Middle frontal gyrus (tissue), 1 donor: ENCODE results near the gene CARMIL1.

Experiments
- DNase-seq: peaks from one replicate; pipeline ENCODE4 v3.0.0-alpha.2; 2015; ENCODE audit warnings: low spot score; ENCODE audit errors: extremely low spot score

CARMIL1 gene

GRCh38 chr6:25468881-25469280 lies 189.7 kb downstream of the CARMIL1 start:
- no peak for DNase-seq

- no peak for DNase-seq
These were observed 190.7 kb downstream of the CARMIL1 start for GRCh38 chr6:25469797-25470388.

DNA sequence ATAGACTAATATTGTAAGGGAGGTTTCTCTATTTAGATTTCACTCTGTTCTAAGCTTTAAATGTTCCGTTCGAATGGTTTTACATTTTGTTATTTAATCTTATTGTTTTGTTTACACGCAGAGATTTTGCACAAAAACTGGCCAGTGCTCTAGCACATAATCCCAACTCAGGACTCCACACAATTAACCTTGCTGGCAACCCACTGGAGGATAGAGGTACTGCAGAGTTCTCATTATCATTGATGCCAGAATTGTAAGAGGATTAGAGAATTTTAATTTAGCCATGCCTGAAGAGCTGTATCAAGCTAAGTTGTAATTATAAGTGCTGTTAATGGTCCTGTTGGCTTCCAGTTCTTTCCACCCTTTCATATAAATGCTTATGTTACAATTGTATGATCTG lies 193.1 kb downstream of the CARMIL1 start:
- no peak for DNase-seq

- DNase-seq, result no peak
These were observed 193.7 kb downstream of the CARMIL1 start for GRCh38 chr6:25472906-25473305.

- DNase-seq, result no peak
These were observed 194.3 kb downstream of the CARMIL1 start for GRCh38 chr6:25473447-25473846.

GRCh38 chr6:25476126-25476525 lies 197.0 kb downstream of the CARMIL1 start:
- no peak for DNase-seq

GRCh38 chr6:25477006-25477590 lies 197.9 kb downstream of the CARMIL1 start:
- no peak for DNase-seq

GRCh38 chr6:25478973-25479372 lies 199.8 kb downstream of the CARMIL1 start:
- DNase-seq, result no peak

- DNase-seq, result no peak
These were observed 202.1 kb downstream of the CARMIL1 start for GRCh38 chr6:25481267-25481666.

DNA sequence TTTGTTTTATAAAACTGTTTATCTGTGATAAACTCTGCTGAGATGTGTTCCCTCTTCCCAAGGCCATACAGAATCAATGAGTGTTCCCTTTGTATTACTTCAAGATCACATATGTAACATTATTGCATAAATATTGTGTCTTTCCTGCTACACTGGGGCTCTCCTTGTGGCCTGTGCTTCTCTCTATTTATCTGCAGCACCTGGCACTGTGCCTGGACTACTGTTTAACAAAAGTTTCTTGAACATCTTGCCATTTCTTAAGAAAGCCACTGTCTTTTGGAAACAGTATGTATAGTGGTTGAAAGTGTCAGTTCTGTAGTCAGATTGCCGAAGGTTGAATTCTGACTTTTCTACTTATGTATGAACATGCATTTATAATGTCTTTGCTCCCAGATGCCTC lies 203.8 kb downstream of the CARMIL1 start:
- DNase-seq, result no peak

DNA sequence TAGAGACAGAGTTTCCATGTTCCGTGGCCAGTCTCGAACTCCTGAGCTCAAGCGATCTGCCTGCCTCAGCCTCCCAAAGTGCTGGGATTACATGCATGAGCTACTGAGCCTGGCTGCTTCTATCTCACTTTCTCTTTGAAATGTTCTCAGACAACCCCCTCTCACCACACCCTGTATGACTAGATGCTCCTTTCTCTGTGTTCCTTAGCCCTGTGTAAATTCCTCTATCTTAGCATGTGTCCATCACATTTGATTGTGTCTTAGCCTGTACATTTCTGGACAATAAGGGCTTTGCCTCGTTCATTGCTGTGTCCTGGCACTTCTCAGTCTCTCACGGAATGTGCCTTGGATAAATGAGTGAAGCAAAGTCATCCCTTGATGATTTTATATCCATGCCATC lies 204.8 kb downstream of the CARMIL1 start:
- DNase-seq, result no peak

DNA sequence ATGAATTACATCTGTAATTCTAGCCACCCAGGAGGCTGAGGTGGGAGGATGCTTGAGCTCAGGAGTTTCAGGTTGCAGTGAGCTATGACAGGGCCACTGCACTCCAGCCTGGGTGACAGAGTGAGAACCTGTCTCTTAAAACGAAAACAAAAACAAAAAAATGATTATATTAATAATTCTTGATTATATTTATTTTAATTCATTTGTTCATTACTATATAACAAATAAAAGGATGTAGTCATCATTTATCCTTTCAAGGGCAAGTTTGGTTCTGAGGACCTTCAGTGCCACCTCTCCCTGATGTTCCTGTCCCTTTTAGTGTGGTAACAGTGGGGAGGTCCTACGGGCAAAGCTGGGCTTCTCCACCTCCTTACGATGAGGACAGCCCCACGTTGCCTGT lies 205.7 kb downstream of the CARMIL1 start:
- no peak for DNase-seq

GRCh38 chr6:25485821-25486534 lies 206.8 kb downstream of the CARMIL1 start:
- no peak for DNase-seq

GRCh38 chr6:25486550-25486949 lies 207.4 kb downstream of the CARMIL1 start:
- no peak for DNase-seq

GRCh38 chr6:25487012-25487411 lies 207.8 kb downstream of the CARMIL1 start:
- no peak for DNase-seq

- DNase-seq, result no peak
These were observed 209.0 kb downstream of the CARMIL1 start for GRCh38 chr6:25488156-25488555.

DNA sequence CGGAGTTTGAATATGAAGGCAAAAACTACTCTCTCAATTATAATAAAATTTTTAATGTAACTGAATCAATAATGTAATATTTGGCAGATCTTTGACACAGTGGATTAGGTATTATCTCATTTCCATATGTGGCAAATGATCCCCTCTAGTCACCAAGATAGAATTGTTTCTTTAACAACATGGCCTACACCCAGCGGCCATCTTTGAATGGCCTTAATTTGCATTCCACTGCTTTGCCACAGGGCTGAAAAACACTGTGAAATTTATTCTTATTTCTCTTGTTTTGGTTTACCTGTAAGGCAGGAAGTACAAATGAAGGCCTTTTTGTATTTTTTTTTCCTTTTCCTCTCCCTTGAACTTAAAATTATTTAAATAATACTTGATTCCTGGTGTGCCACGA lies 210.2 kb downstream of the CARMIL1 start:
- no peak for DNase-seq

GRCh38 chr6:25490018-25490801 lies 211.0 kb downstream of the CARMIL1 start:
- DNase-seq, result peak; percentile 50

DNA sequence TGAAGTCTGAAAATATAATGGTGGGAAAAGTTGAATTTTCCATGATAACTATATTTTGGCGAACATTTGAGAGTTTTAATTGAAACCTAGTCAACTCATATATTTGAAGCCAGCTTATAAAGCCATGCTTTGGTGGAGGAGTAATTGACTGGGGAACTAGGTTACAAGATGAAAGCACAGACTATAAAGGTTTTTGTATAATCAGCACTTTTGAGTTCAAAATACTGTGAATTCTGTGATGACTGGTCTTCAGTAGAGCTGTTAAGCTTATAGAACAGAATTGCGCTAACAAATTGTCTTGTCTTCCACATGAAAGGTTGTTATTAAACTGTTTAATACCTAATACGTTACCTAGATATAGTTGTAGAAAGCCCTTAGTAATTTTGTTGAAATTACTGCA lies 213.8 kb downstream of the CARMIL1 start:
- no peak for DNase-seq

DNA sequence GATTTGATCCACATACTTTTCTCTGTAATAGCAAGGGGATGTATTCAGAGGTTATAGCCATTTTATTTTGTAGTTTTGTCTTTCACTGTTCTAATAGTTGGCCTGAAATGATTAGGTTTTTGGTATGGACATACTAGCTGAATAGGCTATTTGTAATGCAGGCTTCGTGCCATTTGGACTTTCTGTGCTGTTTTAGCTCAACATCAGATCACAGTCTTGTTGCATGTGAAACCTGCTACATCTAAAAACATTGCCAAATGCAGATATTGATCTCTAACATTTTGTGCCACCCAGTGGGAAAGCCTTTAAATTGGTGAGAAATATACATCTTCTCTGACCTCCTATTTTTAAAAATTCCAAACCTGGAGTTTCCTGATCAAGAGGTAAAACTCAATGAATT lies 215.3 kb downstream of the CARMIL1 start:
- DNase-seq, result no peak

GRCh38 chr6:25497383-25498040 lies 218.3 kb downstream of the CARMIL1 start:
- DNase-seq, result no peak

- DNase-seq, result no peak
These were observed 219.3 kb downstream of the CARMIL1 start for GRCh38 chr6:25498505-25498904.
